GM18951 (cell line): Measurements from ENCODE around the gene WDR44.

Source experiments
- POLR2A ChIP-seq: IDR thresholded peaks from 4 replicates; pipeline ENCODE4 v1.6.1; 2011; ENCODE audit warnings: mild to moderate bottlenecking; ENCODE audit not compliant: insufficient read length, insufficient read depth; ENCODE audit errors: extremely low read depth
- in situ Hi-C: fragments of 300-500 bp; cut with MboI; formaldehyde crosslinking; loops from one replicate; pipeline ENCODE4 v1.12.0; 2022; ENCODE audit warnings: low sequenced_read_pairs, mixed read lengths, inconsistent platforms; ENCODE audit not compliant: unreplicated experiment

Gene WDR44

GRCh38 chrX:118348186-118348810, 2.4 kb downstream of the WDR44 start:
- in situ Hi-C loops: no loop called here
- no peak for TF ChIP-seq POLR2A

DNA sequence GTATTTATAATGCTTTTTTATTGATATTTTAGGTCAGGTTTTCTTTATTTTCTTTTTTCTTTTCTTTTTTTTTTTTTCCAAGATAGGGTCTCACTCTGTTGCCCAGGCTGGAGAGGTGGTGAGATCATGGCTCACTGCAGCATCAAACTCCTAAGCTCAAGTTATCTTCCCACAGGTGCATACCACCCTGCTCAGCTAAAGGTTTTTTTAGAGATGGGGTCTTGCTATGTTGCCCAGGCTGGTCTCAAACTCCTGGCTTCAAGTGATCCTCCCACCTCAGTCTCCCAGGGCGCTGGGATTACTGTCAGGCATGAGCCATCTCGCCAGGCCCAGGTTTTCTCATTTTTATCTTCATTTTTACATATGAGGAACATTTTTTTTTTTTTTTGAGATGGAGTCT, 3.3 kb downstream of the WDR44 start:
- in situ Hi-C loops: no loop called here
- TF ChIP-seq POLR2A: no peak

GRCh38 chrX:118350221-118350620, 4.3 kb downstream of the WDR44 start:
- in situ Hi-C loops: no loop called here

GRCh38 chrX:118350706-118351105, 4.8 kb downstream of the WDR44 start:
- TF ChIP-seq POLR2A: no peak
- in situ Hi-C loops: no loop called here

More at GRCh38 chrX:118350221-118350620, 4.3 kb downstream of the WDR44 start:
- TF ChIP-seq POLR2A: no peak

GRCh38 chrX:118352566-118352965, 6.7 kb downstream of the WDR44 start:
- TF ChIP-seq POLR2A: no peak
- in situ Hi-C loops: no loop called here

- in situ Hi-C loops: no loop called here
- no peak for TF ChIP-seq POLR2A
Measured at GRCh38 chrX:118353081-118353850, 7.4 kb downstream of the WDR44 start.

- in situ Hi-C loops: no loop called here
- TF ChIP-seq POLR2A: no peak
Measured at GRCh38 chrX:118355225-118355920, 9.5 kb downstream of the WDR44 start.

DNA sequence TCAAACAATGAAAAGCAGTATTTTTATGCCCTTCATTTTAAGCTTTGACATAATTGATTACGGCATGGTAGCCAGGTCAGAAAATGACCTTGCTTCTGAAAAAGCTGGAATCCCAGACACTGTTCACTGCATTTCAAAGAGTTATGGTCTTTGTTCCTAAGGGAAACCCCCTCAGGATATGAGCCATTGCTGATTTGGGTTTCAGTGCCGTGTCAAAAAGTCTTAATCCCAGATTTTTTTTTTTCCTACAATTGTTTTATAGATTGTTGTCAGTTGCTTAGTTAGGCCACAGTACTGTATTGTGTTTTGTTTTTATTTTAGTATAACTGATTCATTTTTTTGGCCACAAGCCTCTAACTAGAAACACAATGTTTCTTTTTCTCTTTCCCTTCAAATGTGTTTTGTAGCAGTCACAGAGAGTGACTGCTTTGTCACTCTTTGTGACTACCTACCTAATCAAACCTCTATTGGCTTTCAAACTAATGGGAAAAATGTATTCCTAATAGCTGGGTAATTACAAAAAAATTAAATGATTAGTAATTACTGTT, 10.3 kb downstream of the WDR44 start:
- no peak for TF ChIP-seq POLR2A
- in situ Hi-C loops: no loop called here

DNA sequence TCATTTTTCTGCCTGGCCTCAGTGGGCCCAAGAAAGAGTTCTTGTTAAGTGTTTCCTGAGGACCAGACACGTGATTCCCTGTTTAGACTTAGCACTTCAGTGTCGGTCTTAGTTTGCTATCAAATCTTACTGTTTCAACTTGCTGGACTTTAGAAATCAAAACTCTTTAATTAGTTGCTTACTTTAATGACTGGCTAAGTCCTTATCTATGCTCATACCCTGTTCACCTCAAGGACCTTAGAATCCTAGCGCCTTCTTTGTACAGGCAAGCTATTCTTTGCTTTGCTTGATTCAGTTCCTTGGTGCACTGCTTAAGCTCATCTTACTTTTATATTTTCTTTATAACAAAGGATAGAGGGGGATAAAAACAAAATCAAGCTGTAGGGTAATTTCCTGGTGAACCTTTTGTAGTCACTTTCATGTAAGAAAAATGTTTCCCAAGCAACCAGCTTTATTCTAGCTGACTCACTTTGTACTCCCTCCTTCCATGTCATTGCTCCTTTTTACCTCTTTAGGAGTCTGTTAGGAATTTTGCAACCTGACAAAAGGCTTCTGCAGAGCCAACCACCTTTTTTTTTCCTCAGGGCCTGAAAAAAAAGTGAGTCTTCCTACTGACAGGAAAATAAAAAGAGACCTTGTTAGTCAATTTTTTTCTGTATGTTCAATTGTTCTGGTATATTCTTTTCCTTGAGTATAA, 14.7 kb downstream of the WDR44 start:
- in situ Hi-C loops: no loop called here
- no peak for TF ChIP-seq POLR2A

DNA sequence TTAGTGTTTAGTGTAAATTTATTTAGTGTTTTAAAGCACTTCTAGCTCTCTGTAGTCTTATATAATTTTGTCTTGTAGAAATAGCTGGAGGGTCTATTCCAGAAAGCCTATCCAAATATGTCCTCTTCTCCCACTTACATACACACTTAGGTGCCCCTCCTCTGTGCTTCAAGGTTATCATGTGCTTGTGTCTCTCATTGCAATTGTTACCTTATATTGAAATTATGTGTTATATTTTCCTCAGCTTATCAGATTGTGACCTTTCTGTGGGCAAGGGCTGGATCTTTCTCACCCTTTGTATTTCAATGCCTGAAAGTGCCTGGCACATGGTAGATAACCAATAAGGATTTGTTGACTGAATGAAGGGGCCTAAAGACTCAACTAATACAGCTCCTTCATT, 18.4 kb downstream of the WDR44 start:
- in situ Hi-C loops: no loop called here
- TF ChIP-seq POLR2A: no peak

DNA sequence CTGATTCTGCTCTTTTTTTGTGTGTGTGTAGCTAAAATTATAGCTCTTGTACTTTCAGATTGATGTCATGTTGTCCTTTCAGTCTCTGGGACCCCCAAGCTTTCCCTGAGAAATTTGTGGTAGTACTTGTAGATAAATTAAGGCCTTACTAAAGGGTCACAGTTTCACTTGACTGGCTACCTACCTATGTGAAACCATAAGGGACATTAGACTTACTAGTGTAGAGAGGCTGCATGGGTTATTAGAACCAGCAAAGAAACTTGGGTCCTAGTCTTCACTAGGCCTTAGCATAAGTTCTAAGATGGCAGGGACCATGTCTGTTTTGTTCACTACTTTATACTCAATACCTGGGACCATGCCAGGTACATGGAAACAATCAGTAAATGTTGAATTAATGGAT, 21.4 kb downstream of the WDR44 start:
- in situ Hi-C loops: no loop called here
- no peak for TF ChIP-seq POLR2A

GRCh38 chrX:118368398-118368797, 22.5 kb downstream of the WDR44 start:
- in situ Hi-C loops: no loop called here
- no peak for TF ChIP-seq POLR2A
